ENCODE measurements around the gene PSD. TPM values are rescaled to one million over a fixed set of nuclear protein-coding genes. Genes with fewer than 3 reads are reported as not detected.

PSD gene
- total RNA-seq, 2 donors from 2014 or later, result 2.9 to 5.1 TPM

DNA sequence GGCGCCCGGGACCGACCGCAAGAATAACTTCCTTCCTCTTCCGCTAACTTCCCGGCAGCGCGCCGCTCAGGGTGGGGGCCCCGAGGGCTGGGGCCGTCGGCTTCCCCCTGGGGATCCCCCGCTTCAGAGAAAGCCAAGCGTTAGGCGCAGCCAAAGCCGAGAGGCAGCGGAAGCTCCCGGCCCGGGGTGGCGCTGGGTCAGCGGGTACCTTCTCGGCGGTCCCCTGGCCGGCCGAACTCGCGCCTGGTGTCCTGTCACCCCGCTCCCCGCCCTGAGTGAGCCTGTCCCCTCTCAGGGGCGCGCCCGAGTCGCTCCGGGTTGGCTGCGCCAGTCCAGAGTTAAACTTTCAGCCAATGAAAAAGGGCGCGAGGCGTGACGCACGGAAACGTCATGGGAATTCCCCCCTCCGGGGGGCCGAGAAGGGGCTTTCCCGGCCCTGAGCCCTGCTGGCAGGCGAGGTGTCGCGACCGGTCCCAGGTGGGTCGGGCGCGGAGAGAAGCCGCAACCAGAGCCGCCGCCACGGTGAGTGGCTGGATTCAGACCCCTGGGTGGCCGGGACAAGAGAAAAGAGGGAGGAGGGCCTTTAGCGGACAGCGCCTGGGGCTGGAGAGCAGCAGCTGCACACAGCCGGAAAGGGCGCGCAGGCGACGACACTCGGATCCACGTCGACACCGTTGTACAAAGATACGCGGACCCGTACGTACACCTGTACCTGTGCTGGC lies 24.3 kb downstream of the PSD start:
- Mint-ChIP-seq H3K4me1 (peaks cover 43% of the 10 kb centered on the region), H3K27me3 (no peaks in the 10 kb centered on the region), H3K36me3 (ENCODE audit: low read depth) (peaks cover 3% of the 10 kb centered on the region), H3K4me3 (peak overlapping the region; percentile 95), H3K27ac (peak overlapping the region; percentile 99)
- DNase-seq (peak; percentile 97 to 98 (median 97)), ATAC-seq (peak; percentile 80)
- no peaks in the 10 kb centered on the region for H3K9me3 ChIP-seq (ENCODE audit: control insufficient read depth, low read length, poor library complexity, severe bottlenecking)

GRCh38 chr10:102393411-102394078 lies 25.0 kb downstream of the PSD start:
- no peaks in the 10 kb centered on the region for H3K9me3 ChIP-seq (ENCODE audit: control insufficient read depth, low read length, poor library complexity, severe bottlenecking)
- DNase-seq (no peak), ATAC-seq (no peak)
- Mint-ChIP-seq H3K27me3 (no peaks in the 10 kb centered on the region), H3K27ac (peak overlapping the region; percentile 99), H3K36me3 (ENCODE audit: low read depth) (peaks cover 3% of the 10 kb centered on the region), H3K4me3 (peak overlapping the region; percentile 95), H3K4me1 (peaks cover 38% of the 10 kb centered on the region)

DNA sequence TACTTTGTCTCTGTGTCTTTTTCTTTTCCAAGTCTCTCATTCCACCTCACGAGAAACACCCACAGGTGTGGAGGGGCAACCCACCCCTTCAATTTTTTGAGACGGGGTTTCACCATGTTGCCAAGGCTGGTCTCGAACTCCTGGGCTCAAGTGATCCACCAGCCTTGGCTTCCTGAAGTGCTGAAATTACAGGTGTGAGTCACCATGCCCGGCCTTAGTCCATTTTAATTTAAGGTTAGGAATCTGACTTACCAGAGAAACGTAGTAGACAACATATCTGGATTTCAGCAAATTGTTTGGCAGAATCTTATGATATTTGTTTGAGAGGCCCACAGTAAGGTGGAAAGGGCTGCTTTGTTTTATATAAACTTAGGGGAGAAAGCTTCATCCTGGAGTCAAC lies 26.3 kb downstream of the PSD start:
- no peaks in the 10 kb centered on the region for H3K9me3 ChIP-seq (ENCODE audit: control insufficient read depth, low read length, poor library complexity, severe bottlenecking)
- Mint-ChIP-seq H3K4me1 (peaks cover 31% of the 10 kb centered on the region), H3K27ac (no peak overlapping the region), H3K4me3 (no peak overlapping the region), H3K27me3 (no peaks in the 10 kb centered on the region), H3K36me3 (ENCODE audit: low read depth) (peaks cover 3% of the 10 kb centered on the region)
- no peak for DNase-seq
- no peak for ATAC-seq

DNA sequence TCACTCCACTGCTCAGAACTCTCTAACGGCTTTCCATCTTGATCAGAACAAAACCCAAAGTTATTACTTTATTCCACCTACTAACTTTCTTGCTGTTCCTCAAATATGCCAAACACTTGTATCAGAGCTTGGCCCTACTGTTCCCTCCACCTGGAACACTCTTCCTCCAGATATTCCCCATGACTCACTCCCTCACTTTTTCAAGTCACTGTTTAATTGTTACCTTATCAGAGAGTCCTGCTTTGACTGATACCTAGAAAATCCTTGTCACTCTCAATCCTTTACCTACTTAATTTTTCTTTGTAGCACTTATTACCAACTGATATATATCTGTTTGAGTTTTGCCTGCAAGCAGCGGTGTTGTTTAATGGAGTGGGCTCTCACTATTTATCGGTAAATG lies 28.7 kb downstream of the PSD start:
- no peak overlapping the region for H3K4me3 Mint-ChIP-seq
- DNase-seq (no peak), ATAC-seq (no peak)
- H3K27ac Mint-ChIP-seq, result no peak overlapping the region
- H3K9me3 ChIP-seq (ENCODE audit: control insufficient read depth, low read length, poor library complexity, severe bottlenecking), result no peaks in the 10 kb centered on the region
- H3K36me3 Mint-ChIP-seq (ENCODE audit: low read depth), result peaks cover 3% of the 10 kb centered on the region
- no peaks in the 10 kb centered on the region for H3K27me3 Mint-ChIP-seq
- peaks cover 17% of the 10 kb centered on the region for H3K4me1 Mint-ChIP-seq

GRCh38 chr10:102384606-102385429 lies 33.8 kb downstream of the PSD start:
- H3K4me3 Mint-ChIP-seq, result no peak overlapping the region
- no peaks in the 10 kb centered on the region for H3K27me3 Mint-ChIP-seq
- no peak overlapping the region for H3K27ac Mint-ChIP-seq
- no peaks in the 10 kb centered on the region for H3K9me3 ChIP-seq (ENCODE audit: control insufficient read depth, low read length, poor library complexity, severe bottlenecking)
- ATAC-seq (peak; percentile 65), DNase-seq (no peak)
- H3K36me3 Mint-ChIP-seq (ENCODE audit: low read depth), result peaks cover 2% of the 10 kb centered on the region
- peaks cover 2% of the 10 kb centered on the region for H3K4me1 Mint-ChIP-seq

GRCh38 chr10:102384053-102384452 lies 34.5 kb downstream of the PSD start:
- H3K27me3 Mint-ChIP-seq, result no peaks in the 10 kb centered on the region
- ATAC-seq (peak; percentile 35), DNase-seq (no peak)
- no peak overlapping the region for H3K4me3 Mint-ChIP-seq
- H3K36me3 Mint-ChIP-seq (ENCODE audit: low read depth), result peaks cover 2% of the 10 kb centered on the region
- no peak overlapping the region for H3K27ac Mint-ChIP-seq
- peaks cover 2% of the 10 kb centered on the region for H3K4me1 Mint-ChIP-seq
- H3K9me3 ChIP-seq (ENCODE audit: control insufficient read depth, low read length, poor library complexity, severe bottlenecking), result no peaks in the 10 kb centered on the region

DNA sequence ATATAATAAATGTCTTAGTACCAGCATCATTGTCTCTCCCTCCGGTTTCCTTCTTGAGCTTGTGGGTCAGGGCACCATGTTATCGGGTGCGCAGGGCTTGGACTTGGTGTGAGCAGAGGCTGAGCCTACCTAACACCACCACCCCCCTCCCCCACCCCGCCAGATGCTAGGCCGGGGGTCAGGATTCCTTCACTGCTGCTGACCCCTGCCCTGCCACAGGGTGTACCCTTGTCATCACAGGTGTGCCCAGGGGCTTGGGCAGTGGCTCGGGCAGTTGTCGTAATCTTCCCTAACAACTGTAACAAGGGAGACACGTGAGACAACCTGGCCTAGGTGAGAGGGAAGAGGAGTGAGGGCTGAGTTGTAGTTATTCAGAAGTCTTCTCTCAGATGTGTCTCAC lies 35.7 kb downstream of the PSD start:
- H3K27ac Mint-ChIP-seq, result no peak overlapping the region
- peaks cover 2% of the 10 kb centered on the region for H3K36me3 Mint-ChIP-seq (ENCODE audit: low read depth)
- DNase-seq (no peak), ATAC-seq (no peak)
- H3K4me3 Mint-ChIP-seq, result no peak overlapping the region
- H3K27me3 Mint-ChIP-seq, result no peaks in the 10 kb centered on the region
- peaks cover 2% of the 10 kb centered on the region for H3K4me1 Mint-ChIP-seq
- no peaks in the 10 kb centered on the region for H3K9me3 ChIP-seq (ENCODE audit: control insufficient read depth, low read length, poor library complexity, severe bottlenecking)

GRCh38 chr10:102381983-102382382 lies 36.6 kb downstream of the PSD start:
- Mint-ChIP-seq H3K4me1 (peaks cover 2% of the 10 kb centered on the region), H3K27me3 (no peaks in the 10 kb centered on the region), H3K4me3 (no peak overlapping the region), H3K27ac (peak overlapping the region; percentile 74), H3K36me3 (ENCODE audit: low read depth) (peaks cover 2% of the 10 kb centered on the region)
- no peaks in the 10 kb centered on the region for H3K9me3 ChIP-seq (ENCODE audit: control insufficient read depth, low read length, poor library complexity, severe bottlenecking)
- ATAC-seq (no peak), DNase-seq (no peak)

GRCh38 chr10:102379383-102379782 lies 39.2 kb downstream of the PSD start:
- DNase-seq, result no peak
- Mint-ChIP-seq H3K27ac (no peak overlapping the region), H3K27me3 (no peaks in the 10 kb centered on the region), H3K36me3 (ENCODE audit: low read depth) (peaks cover 2% of the 10 kb centered on the region), H3K4me3 (no peak overlapping the region), H3K4me1 (peaks cover 2% of the 10 kb centered on the region)
- no peaks in the 10 kb centered on the region for H3K9me3 ChIP-seq (ENCODE audit: control insufficient read depth, low read length, poor library complexity, severe bottlenecking)
- ATAC-seq, result no peak

- no peaks in the 10 kb centered on the region for H3K9me3 ChIP-seq (ENCODE audit: control insufficient read depth, low read length, poor library complexity, severe bottlenecking)
- ATAC-seq (no peak), DNase-seq (no peak)
- H3K27ac Mint-ChIP-seq, result no peak overlapping the region
- no peak overlapping the region for H3K4me3 Mint-ChIP-seq
- H3K27me3 Mint-ChIP-seq, result no peaks in the 10 kb centered on the region
- peaks cover 2% of the 10 kb centered on the region for H3K4me1 Mint-ChIP-seq
- peaks cover 2% of the 10 kb centered on the region for H3K36me3 Mint-ChIP-seq (ENCODE audit: low read depth)
These were observed 41.7 kb downstream of the PSD start for GRCh38 chr10:102376901-102377300.

GRCh38 chr10:102375867-102376266 lies 42.7 kb downstream of the PSD start:
- Mint-ChIP-seq H3K4me1 (peaks cover 2% of the 10 kb centered on the region), H3K4me3 (no peak overlapping the region), H3K27me3 (no peaks in the 10 kb centered on the region), H3K27ac (no peak overlapping the region), H3K36me3 (ENCODE audit: low read depth) (peaks cover 2% of the 10 kb centered on the region)
- no peak for ATAC-seq
- no peak for DNase-seq
- no peaks in the 10 kb centered on the region for H3K9me3 ChIP-seq (ENCODE audit: control insufficient read depth, low read length, poor library complexity, severe bottlenecking)

GRCh38 chr10:102375250-102375649 lies 43.3 kb downstream of the PSD start:
- no peaks in the 10 kb centered on the region for H3K27me3 Mint-ChIP-seq
- H3K4me3 Mint-ChIP-seq, result no peak overlapping the region
- H3K9me3 ChIP-seq (ENCODE audit: control insufficient read depth, low read length, poor library complexity, severe bottlenecking), result no peaks in the 10 kb centered on the region
- DNase-seq (no peak), ATAC-seq (no peak)
- H3K4me1 Mint-ChIP-seq, result peaks cover 2% of the 10 kb centered on the region
- no peak overlapping the region for H3K27ac Mint-ChIP-seq
- H3K36me3 Mint-ChIP-seq (ENCODE audit: low read depth), result peaks cover 3% of the 10 kb centered on the region

GRCh38 chr10:102371295-102371694 lies 47.3 kb downstream of the PSD start:
- H3K36me3 Mint-ChIP-seq (ENCODE audit: low read depth), result peaks cover 16% of the 10 kb centered on the region
- peaks cover 2% of the 10 kb centered on the region for H3K4me1 Mint-ChIP-seq
- no peak overlapping the region for H3K4me3 Mint-ChIP-seq
- H3K9me3 ChIP-seq (ENCODE audit: control insufficient read depth, low read length, poor library complexity, severe bottlenecking), result no peaks in the 10 kb centered on the region
- ATAC-seq (no peak), DNase-seq (no peak)
- no peaks in the 10 kb centered on the region for H3K27me3 Mint-ChIP-seq
- peak overlapping the region; percentile 73 for H3K27ac Mint-ChIP-seq

Data from T-helper 17 cell (primary cell).